ENCODE results near the gene INSC. TPM values are rescaled to one million over a fixed set of nuclear protein-coding genes. Genes with fewer than 3 reads are reported as not detected.

The INSC gene
- total RNA-seq, 1 experiment from 2014 or later = 1.0 TPM

DNA sequence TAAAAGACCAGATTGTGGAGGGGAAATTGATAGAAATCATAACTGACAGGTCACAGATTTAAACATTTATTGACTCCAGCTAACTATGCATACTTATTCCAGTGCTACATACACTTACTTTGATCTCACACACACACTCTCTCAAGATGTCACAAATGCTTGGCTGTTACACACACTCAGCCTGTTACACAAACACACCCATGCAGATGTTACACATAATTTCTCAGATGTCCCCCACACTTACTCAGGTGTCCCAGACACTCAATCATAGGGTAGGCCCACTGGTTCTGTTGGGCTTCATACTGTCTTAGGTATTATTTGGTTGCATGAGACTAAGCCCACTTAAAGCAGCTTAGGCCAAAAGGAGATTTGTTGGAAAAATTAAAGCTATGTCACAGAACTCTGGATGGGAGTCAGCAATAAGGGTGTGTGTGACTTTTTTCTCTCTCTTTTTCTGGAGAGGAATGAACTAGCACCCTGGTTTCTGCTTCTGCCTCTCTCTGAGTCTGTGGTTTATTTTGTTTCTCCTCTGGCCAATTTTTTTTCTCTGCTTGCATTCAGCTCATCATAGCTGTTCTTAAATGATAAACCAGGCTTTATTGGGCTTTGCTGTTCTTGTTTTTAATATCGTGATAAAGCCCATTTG, 179.4 kb downstream of the INSC start:
- CTCF ChIA-PET = no interaction called here
- DNase-seq (ENCODE audit: low spot score) = no peak
- H3K36me3 ChIP-seq (ENCODE audit: insufficient read depth, low read length, poor library complexity, severe bottlenecking) = no peaks in the 10 kb centered on the region
- POLR2A ChIA-PET (ENCODE audit: low non-redundant PET) = no interaction called here
- no peaks in the 10 kb centered on the region for H3K27me3 ChIP-seq (replicated peaks; ENCODE audit: insufficient read depth, low read depth, low read length, poor library complexity)
- BruUV-seq (replicated peaks) = no TSS peak
- intact Hi-C loops (cut with micrococcal nuclease; ENCODE audit: unreplicated experiment) = no loop called here
- H3K4me1 ChIP-seq (ENCODE audit: insufficient read depth, low read length, poor library complexity, severe bottlenecking) = no peaks in the 10 kb centered on the region
- TF ChIP-seq CTCF (conservative IDR thresholded peaks at IDR 0.05; ENCODE audit: low read depth, low read length) (no peak), EZH2 (IDR thresholded peaks at IDR 0.05; ENCODE audit: borderline replicate concordance, low read depth, low read length, poor library complexity, severe bottlenecking) (no peak)
- no peaks in the 10 kb centered on the region for H3K9me3 ChIP-seq (ENCODE audit: low read depth, low read length, poor library complexity, severe bottlenecking)
- no peak overlapping the region for H3K27ac ChIP-seq (ENCODE audit: low read depth, low read length, poor library complexity, severe bottlenecking)
- no peak overlapping the region for H3K4me3 ChIP-seq (ENCODE audit: low read depth, low read length, poor library complexity, severe bottlenecking)

DNA sequence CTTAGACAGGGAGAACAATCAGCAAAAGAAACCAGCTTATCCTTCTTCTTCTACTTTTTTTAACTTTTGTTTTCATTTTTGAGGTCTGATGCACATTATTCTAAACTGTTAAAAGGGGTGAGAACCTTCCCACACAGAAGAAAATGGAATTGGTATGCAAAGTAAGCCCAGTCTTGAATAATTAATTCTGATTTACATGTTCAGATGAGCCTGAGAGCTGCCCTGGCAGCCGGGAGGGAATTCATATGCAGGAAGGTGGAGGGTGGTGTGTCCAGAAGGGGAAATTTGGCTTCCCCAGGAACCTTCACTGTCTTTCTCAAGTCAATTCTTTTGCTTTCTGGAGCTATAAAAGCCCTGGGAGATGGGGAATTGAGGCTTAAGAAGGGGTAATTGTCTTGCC, 181.0 kb downstream of the INSC start:
- no peaks in the 10 kb centered on the region for H3K36me3 ChIP-seq (ENCODE audit: insufficient read depth, low read length, poor library complexity, severe bottlenecking)
- H3K27me3 ChIP-seq (replicated peaks; ENCODE audit: insufficient read depth, low read depth, low read length, poor library complexity) = no peaks in the 10 kb centered on the region
- H3K9me3 ChIP-seq (ENCODE audit: low read depth, low read length, poor library complexity, severe bottlenecking) = no peaks in the 10 kb centered on the region
- no TSS peak for BruUV-seq (replicated peaks)
- H3K27ac ChIP-seq (ENCODE audit: low read depth, low read length, poor library complexity, severe bottlenecking) = no peak overlapping the region
- intact Hi-C loops (cut with micrococcal nuclease; ENCODE audit: unreplicated experiment) = no loop called here
- H3K4me1 ChIP-seq (ENCODE audit: insufficient read depth, low read length, poor library complexity, severe bottlenecking) = peaks cover 12% of the 10 kb centered on the region
- POLR2A ChIA-PET (ENCODE audit: low non-redundant PET) = no interaction called here
- no peak for DNase-seq (ENCODE audit: low spot score)
- CTCF ChIA-PET = no interaction called here
- TF ChIP-seq EZH2 (IDR thresholded peaks at IDR 0.05; ENCODE audit: borderline replicate concordance, low read depth, low read length, poor library complexity, severe bottlenecking) = no peak
- no peak for TF ChIP-seq CTCF (conservative IDR thresholded peaks at IDR 0.05; ENCODE audit: low read depth, low read length)
- no peak overlapping the region for H3K4me3 ChIP-seq (ENCODE audit: low read depth, low read length, poor library complexity, severe bottlenecking)

Other genes starting within 250 kb of the INSC start
- 16.2 and 17.6 TPM in 2 replicates for gene CYP2R1, start 222.7 kb upstream of the INSC start, total RNA-seq (2021)
- 1.0 and 2.2 TPM in 2 replicates for gene CALCA, start 142.6 kb upstream of the INSC start, total RNA-seq (2021)
- gene CALCB, start 41.3 kb upstream of the INSC start, total RNA-seq (2021) = 18.8 and 22.3 TPM in 2 replicates

All from A673 (cell line).